HEK293 (cell line): ENCODE measurements around the gene TMEM132A.

Experiments used
- CTCF ChIA-PET: fragments of 350-600 bp; formaldehyde crosslinking; extraction: SDS; loops from one replicate; lab custom pipeline; 2021; ENCODE audit warnings: antibody characterized with exemption; lab: Yijun Ruan, JAX
- POLR2A ChIA-PET: fragments of 300-600 bp; formaldehyde crosslinking; extraction: SDS; loops from one replicate; lab custom pipeline; 2020; ENCODE audit warnings: antibody characterized with exemption, inconsistent platforms; lab: Yijun Ruan, JAX
- H3K27ac ChIP-seq: fragments of 200-500 bp; sonication (Bioruptor generic); 2 replicates; pipeline ENCODE4 v1.5.1; 2014; ENCODE audit warnings: low read depth, low read length, control low read depth, inconsistent platforms; ENCODE audit errors: extremely low read depth
- H3K36me3 ChIP-seq, 2 experiments: fragments of 200-500 bp in 1 of 2; sonication (Bioruptor generic) in 1 of 2; 1 replicate in 1 of 2; 2 replicates in 1 of 2; pipeline ENCODE4 v1.5.1; 2014 to 2017; ENCODE audit warnings: inconsistent platforms in 2 of 2, low read length in 2 of 2; ENCODE audit not compliant: control insufficient read depth in 2 of 2, insufficient read depth in 1 of 2
- H3K4me1 ChIP-seq: fragments of 200-500 bp; sonication (Bioruptor generic); 2 replicates; pipeline ENCODE4 v1.5.1; 2014; ENCODE audit warnings: mild to moderate bottlenecking, low read length, inconsistent platforms; ENCODE audit not compliant: control insufficient read depth, insufficient read depth
- H3K4me3 ChIP-seq: 2 replicates; pipeline ENCODE4 v1.5.1; 2011; ENCODE audit warnings: low read depth, mild to moderate bottlenecking, control low read depth, low read length, moderate library complexity
- H3K9me3 ChIP-seq: fragments of 200-500 bp; sonication (Bioruptor generic); 2 replicates; pipeline ENCODE4 v1.5.1; 2014; ENCODE audit warnings: low read depth, low read length, inconsistent platforms; ENCODE audit not compliant: control insufficient read depth, insufficient read depth
- GLIS1 ChIP-seq: fragments of 450-650 bp; formaldehyde crosslinking; IDR thresholded peaks from 2 replicates; pipeline ENCODE4 v1.5.1; 2016; ENCODE audit warnings: missing biosample characterization, missing genetic modification characterization
- HOXD13 ChIP-seq: sonication (generic); formaldehyde crosslinking; IDR thresholded peaks from 2 replicates; pipeline ENCODE4 v1.8.0; 2022; ENCODE audit warnings: missing genetic modification reagents, borderline replicate concordance
- PRDM4 ChIP-seq: fragments of 450-650 bp; formaldehyde crosslinking; IDR thresholded peaks from 2 replicates; pipeline ENCODE4 v1.5.1; 2017; ENCODE audit warnings: missing biosample characterization, missing genetic modification characterization
- ZBTB17 ChIP-seq: fragments of 450-650 bp; formaldehyde crosslinking; IDR thresholded peaks from 2 replicates; pipeline ENCODE4 v1.5.1; 2016; ENCODE audit warnings: missing biosample characterization, missing genetic modification characterization
- ZNF16 ChIP-seq: fragments of 450-650 bp; formaldehyde crosslinking; IDR thresholded peaks from 2 replicates; pipeline ENCODE4 v1.5.1; 2016; ENCODE audit warnings: low read depth, missing biosample characterization, missing genetic modification characterization
- ZNF2 ChIP-seq: fragments of 450-650 bp; formaldehyde crosslinking; IDR thresholded peaks from 2 replicates; pipeline ENCODE4 v1.5.1; 2016; ENCODE audit warnings: missing biosample characterization, missing genetic modification characterization
- ZNF221 ChIP-seq: fragments of 450-650 bp; formaldehyde crosslinking; IDR thresholded peaks from 2 replicates; pipeline ENCODE4 v1.5.1; 2017; ENCODE audit warnings: missing biosample characterization, missing genetic modification characterization, borderline replicate concordance
- ZNF248 ChIP-seq: fragments of 450-650 bp; formaldehyde crosslinking; IDR thresholded peaks from 2 replicates; pipeline ENCODE4 v1.5.1; 2017; ENCODE audit warnings: missing biosample characterization, missing genetic modification characterization
- ZNF423 ChIP-seq: fragments of 450-650 bp; formaldehyde crosslinking; IDR thresholded peaks from 2 replicates; pipeline ENCODE4 v1.5.1; 2016; ENCODE audit warnings: missing biosample characterization, missing genetic modification characterization
- ZNF48 ChIP-seq: fragments of 450-650 bp; formaldehyde crosslinking; IDR thresholded peaks from 2 replicates; pipeline ENCODE4 v1.5.1; 2016; ENCODE audit warnings: missing biosample characterization, missing genetic modification characterization
- ZNF624 ChIP-seq: fragments of 450-650 bp; formaldehyde crosslinking; IDR thresholded peaks from 2 replicates; pipeline ENCODE4 v1.5.1; 2017; ENCODE audit warnings: missing biosample characterization, missing genetic modification characterization
- ZNF670 ChIP-seq: fragments of 450-650 bp; formaldehyde crosslinking; IDR thresholded peaks from 2 replicates; pipeline ENCODE4 v1.5.1; 2016; ENCODE audit warnings: missing biosample characterization, missing genetic modification characterization, low read depth
- TF ChIP-seq, protein P1 (sequence below): fragments of 450-650 bp; formaldehyde crosslinking; IDR thresholded peaks from 2 replicates; pipeline ENCODE4 v1.5.1; 2016; ENCODE audit warnings: missing biosample characterization, missing genetic modification characterization
- TF ChIP-seq, protein P2 (sequence below): fragments of 450-650 bp; formaldehyde crosslinking; IDR thresholded peaks from 2 replicates; pipeline ENCODE4 v1.5.1; 2016; ENCODE audit warnings: missing biosample characterization, missing genetic modification characterization
- TF ChIP-seq, protein P3 (sequence below): fragments of 450-650 bp; formaldehyde crosslinking; optimal IDR thresholded peaks from 2 replicates; pipeline ENCODE3; 2016; ENCODE audit warnings: missing biosample characterization, mild to moderate bottlenecking, missing genetic modification characterization

The TMEM132A gene

DNA sequence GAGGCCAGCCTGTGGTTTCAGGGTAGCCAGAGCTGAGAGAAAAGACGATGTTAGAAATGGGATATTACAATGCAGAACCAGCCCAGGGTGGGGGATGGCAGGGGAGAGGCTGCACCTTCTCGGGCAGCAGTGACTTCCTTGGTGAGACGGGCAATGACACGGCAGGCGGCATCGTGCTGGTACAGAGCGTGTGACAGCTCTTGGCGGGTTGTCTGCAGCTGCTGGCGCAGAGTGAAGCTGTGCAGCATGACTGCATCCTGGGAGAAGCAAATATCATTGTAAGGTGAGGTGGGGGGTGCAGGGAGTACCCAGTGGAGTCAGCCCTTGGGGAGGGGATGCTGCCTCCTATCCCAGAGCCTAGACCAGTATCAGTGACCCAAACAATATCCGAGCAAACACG lies 21.6 kb upstream of the TMEM132A start:
- ChIA-PET CTCF (interaction anchor here (0.6 to 6.3 kb wide), 4 partner anchors 71 to 285 kb away, joined by 3 to 78 read pairs (median 4); no protein-coding TSS in a partner anchor), POLR2A (interaction anchor here (0.9 to 1.4 kb wide), 3 partner anchors 11 to 72 kb away, joined by 3 to 5 read pairs (median 4); partner anchors contain the start of gene TMEM109)
- Histone ChIP-seq H3K4me3 (no peak overlapping the region), H3K4me1 (no peaks in the 10 kb centered on the region; the same call in 1 of the 2 replicates), H3K27ac (no peak overlapping the region), H3K36me3 (peaks cover 10 to 72% of the 10 kb centered on the region in 2 experiments; a peak in 2 of 3 replicates), H3K9me3 (no peaks in the 10 kb centered on the region)
- TF ChIP-seq, protein P1, sequence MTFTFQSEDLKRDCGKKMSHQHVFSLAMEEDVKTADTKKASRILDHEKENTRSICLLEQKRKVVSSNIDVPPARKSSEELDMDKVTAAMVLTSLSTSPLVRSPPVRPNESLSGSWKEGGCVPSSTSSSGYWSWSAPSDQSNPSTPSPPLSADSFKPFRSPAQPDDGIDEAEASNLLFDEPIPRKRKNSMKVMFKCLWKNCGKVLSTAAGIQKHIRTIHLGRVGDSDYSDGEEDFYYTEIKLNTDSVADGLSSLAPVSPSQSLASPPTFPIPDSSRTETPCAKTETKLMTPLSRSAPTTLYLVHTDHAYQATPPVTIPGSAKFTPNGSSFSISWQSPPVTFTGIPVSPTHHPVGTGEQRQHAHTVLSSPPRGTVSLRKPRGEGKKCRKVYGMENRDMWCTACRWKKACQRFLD: no peak
- TF ChIP-seq PRDM4 (tag by site-specific recombination): no peak
- TF ChIP-seq ZBTB17 (tag by site-specific recombination): no peak
- no peak for TF ChIP-seq ZNF48 (tag by site-specific recombination)
- TF ChIP-seq ZNF16 (tag by site-specific recombination): no peak
- no peak for TF ChIP-seq GLIS1 (tag by site-specific recombination)
- TF ChIP-seq ZNF423: no peak
- no peak for TF ChIP-seq ZNF670 (tag by site-specific recombination)
- TF ChIP-seq ZNF2: no peak
- TF ChIP-seq ZNF221 (tag by site-specific recombination): no peak
- TF ChIP-seq ZNF624 (tag by site-specific recombination): no peak

GRCh38 chr11:60905047-60905446 lies 19.2 kb upstream of the TMEM132A start:
- Histone ChIP-seq H3K4me1 (no peaks in the 10 kb centered on the region; the same call in 1 of the 2 replicates), H3K27ac (no peak overlapping the region), H3K9me3 (no peaks in the 10 kb centered on the region), H3K36me3 (peaks cover 0 to 48% of the 10 kb centered on the region in 2 experiments; a peak in 2 of 3 replicates), H3K4me3 (peak overlapping the region; percentile 88)
- TF ChIP-seq, protein P2, sequence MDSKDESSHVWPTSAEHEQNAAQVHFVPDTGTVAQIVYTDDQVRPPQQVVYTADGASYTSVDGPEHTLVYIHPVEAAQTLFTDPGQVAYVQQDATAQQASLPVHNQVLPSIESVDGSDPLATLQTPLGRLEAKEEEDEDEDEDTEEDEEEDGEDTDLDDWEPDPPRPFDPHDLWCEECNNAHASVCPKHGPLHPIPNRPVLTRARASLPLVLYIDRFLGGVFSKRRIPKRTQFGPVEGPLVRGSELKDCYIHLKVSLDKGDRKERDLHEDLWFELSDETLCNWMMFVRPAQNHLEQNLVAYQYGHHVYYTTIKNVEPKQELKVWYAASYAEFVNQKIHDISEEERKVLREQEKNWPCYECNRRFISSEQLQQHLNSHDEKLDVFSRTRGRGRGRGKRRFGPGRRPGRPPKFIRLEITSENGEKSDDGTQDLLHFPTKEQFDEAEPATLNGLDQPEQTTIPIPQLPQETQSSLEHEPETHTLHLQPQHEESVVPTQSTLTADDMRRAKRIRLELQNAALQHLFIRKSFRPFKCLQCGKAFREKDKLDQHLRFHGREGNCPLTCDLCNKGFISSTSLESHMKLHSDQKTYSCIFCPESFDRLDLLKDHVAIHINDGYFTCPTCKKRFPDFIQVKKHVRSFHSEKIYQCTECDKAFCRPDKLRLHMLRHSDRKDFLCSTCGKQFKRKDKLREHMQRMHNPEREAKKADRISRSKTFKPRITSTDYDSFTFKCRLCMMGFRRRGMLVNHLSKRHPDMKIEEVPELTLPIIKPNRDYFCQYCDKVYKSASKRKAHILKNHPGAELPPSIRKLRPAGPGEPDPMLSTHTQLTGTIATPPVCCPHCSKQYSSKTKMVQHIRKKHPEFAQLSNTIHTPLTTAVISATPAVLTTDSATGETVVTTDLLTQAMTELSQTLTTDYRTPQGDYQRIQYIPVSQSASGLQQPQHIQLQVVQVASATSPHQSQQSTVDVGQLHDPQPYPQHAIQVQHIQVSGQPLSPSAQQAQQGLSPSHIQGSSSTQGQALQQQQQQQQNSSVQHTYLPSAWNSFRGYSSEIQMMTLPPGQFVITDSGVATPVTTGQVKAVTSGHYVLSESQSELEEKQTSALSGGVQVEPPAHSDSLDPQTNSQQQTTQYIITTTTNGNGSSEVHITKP (tag by site-specific recombination): peak; percentile 33; the same call in 1 of the 2 replicates
- TF ChIP-seq, protein P3, sequence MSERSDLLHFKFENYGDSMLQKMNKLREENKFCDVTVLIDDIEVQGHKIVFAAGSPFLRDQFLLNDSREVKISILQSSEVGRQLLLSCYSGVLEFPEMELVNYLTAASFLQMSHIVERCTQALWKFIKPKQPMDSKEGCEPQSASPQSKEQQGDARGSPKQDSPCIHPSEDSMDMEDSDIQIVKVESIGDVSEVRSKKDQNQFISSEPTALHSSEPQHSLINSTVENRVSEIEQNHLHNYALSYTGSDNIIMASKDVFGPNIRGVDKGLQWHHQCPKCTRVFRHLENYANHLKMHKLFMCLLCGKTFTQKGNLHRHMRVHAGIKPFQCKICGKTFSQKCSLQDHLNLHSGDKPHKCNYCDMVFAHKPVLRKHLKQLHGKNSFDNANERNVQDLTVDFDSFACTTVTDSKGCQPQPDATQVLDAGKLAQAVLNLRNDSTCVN (tag by site-specific recombination): no peak
- TF ChIP-seq HOXD13 (CRISPR knock-in tag) (no peak), ZNF248 (tag by site-specific recombination) (no peak)
- CTCF ChIA-PET: interaction anchor here (0.6 to 2.9 kb wide), 5 partner anchors 13 to 1203 kb away, joined by 3 to 19 read pairs (median 3); no protein-coding TSS in a partner anchor
- POLR2A ChIA-PET: interaction anchor here (0.8 to 2.8 kb wide), 5 partner anchors 10 to 22 kb away, joined by 3 to 36 read pairs (median 5); partner anchors contain the start of gene TMEM109
